ENCODE measurements around the gene ROR2.

DNA sequence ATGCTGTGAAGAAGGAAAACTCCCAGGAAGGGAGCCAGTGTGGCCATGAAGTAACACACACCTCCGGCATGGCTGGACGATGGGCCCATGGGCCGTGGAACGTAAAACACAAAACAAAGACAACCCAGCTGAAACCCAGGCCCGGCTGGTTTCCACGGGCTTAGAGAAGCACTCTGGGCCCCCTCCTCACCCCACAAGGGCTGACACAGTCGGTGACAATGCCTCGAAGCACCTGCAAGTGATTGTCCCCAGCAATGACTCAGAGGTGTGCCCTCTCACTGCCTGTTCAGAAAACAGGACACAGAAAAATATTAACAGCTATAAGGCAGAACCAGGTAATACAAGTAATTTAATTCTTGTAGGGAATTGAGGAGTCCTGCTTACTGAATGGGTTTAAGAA is 135.3 kb downstream of the ROR2 start:
- TF ChIP-seq SIN3A (IDR thresholded peaks at IDR 0.05; ENCODE audit: borderline replicate concordance, insufficient read depth, low read length) (no peak), POLR2AphosphoS5 (IDR thresholded peaks at IDR 0.05; ENCODE audit: low read depth, low read length) (no peak)
